CD4-positive, alpha-beta T cell treated with Interleukin-17A for 1 hour (primary cell): ENCODE data around the gene ARL5C.

ENCODE experiments used
- DNase-seq: peaks from one replicate; pipeline ENCODE4 v3.0.0-alpha.2; 2020

ARL5C gene

GRCh38 chr17:39166437-39167335 is 725 bp upstream of the ARL5C start:
- no peak for DNase-seq

GRCh38 chr17:39165178-39165840 is 652 bp downstream of the ARL5C start:
- DNase-seq, result peak; percentile 16

DNA sequence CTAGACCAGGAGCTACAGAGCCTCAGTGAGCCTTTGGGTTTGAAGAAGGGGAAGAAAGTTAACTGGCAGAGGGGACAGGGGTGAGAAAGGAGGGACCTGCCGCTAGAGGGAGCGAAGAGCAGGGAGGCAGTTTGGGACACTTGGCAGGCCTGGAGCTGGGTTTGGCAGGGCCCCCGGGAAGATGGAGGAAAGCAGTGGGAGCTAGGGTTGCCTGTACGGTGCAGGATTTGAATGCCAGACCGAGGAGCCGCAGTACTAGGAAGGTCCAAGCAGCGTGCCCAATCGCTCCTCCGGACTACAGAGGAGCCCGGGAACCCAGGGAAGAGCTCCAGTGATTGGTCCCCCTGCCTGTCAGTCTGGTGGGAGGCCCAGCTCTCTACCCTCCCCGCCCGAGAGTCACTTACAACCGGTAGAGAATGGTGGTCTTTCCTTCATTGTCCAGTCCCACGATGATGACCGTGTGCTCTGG is 1.3 kb downstream of the ARL5C start:
- peak; percentile 82 for DNase-seq

DNA sequence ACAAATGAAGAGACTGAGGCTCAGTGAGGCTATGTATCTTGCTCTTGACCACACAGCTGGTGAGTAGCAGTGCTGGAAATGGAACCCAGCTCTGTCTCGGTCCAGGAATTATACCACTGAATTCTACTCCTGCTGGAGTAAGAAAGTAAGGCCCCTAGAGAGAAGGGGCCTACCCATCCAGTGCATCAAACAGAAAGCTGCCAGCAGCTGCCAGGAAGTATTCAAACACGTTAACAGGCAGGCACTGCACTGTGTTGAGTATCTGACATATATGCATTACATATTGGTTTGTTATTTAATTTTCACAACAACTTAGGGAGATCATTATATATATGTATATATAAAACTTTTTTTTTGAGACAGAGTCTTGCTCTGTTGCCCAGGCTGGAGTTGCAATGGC is 4.0 kb downstream of the ARL5C start:
- DNase-seq, result no peak

DNA sequence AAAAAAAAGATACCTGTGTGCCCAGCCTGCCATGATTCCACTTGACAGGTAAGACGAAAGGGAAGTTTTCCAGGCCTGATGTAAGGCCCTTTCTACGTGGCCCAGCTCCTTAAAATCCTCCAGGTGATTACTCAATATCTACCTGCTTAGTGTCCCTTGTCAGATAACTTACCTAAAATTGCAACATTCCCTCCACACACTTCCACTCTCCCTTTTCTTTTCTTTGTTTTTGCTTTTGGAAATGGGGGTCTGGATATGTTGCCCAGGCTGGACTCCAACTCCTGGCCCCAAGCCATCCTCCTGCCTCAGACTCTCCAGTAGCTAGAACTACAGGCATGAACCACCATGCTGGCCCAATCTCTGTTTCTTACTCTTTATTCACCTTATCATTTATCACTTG is 7.3 kb downstream of the ARL5C start:
- no peak for DNase-seq

- no peak for DNase-seq
Measured at GRCh38 chr17:39156491-39156890, 9.5 kb downstream of the ARL5C start.

DNA sequence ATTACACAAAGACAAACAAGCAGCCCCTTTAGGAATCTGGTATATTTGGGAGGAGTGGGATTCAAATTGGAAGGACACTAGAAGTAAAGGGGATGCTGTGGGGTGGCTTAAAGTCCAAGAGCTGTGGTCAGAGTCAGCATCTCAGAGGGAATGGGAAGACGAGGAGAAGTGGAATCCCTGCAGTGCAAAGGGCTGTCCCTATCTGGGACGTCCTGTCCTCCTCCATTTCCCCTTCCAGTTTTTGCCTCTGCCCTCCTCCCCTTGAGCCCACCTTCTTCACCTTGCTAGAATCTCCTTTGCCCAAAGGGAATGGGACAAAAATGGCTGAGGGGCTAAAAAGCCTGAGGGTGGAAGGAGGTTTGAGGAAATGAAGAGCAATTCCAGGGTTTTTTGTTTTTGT is 10.3 kb downstream of the ARL5C start:
- no peak for DNase-seq

DNA sequence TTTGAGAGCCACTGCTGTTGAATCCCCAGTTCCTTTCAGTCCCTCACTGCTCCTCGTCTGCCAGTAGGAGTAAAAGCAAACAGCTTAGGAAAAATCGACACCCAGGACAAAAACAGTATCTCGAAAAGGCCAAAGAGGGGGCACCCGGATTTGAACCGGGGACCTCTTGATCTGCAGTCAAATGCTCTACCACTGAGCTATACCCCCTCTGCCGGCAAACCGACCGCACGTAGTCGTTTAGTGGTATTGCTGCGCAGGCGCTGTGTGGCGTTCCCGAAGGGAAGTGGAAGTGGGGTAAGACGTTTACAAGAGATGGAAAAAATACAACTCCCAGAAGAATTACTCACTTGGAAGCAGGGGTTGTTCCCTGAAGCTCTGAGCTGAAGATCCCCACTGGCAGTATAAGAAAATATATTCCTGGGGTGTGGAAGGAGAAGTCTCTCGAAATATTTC is 12.3 kb downstream of the ARL5C start:
- peak; percentile 95 for DNase-seq

- DNase-seq, result peak; percentile 40
Measured at GRCh38 chr17:39151943-39152818, 13.8 kb downstream of the ARL5C start.

GRCh38 chr17:39151150-39151942 is 14.6 kb downstream of the ARL5C start, which contains the start of gene PLXDC1:
PLXDC1 (minus strand) TSS chr17:39151637; CDS start chr17:39151437, 200 bp downstream.
- DNase-seq, result no peak

- DNase-seq, result no peak
Measured at GRCh38 chr17:39150795-39151149, 15.2 kb downstream of the ARL5C start.

DNA sequence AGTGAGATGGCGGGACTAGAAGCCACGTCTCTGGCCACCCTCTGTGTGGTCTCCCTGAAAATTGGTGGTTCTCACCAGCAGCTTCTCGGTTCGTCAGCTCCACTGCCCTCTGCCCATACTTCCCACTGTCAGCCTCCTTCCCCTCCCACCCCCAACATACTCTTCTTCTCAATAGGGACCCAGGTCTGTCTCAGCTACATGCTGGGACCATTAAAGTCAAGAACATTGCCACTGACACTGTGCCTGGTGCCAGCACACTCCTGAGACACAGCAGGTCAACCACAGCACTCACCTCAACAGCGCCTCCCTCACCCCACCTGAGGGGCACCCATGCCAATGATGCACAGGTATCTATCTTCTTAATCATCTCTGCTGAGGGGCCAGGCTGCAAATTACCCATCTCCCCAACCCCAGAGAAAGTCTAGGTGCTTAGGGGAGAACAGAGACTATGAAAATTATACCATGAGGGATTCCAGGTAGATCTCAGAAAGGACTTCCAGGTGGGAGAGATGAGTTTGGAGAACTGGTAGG is 15.8 kb downstream of the ARL5C start:
- DNase-seq, result no peak

DNA sequence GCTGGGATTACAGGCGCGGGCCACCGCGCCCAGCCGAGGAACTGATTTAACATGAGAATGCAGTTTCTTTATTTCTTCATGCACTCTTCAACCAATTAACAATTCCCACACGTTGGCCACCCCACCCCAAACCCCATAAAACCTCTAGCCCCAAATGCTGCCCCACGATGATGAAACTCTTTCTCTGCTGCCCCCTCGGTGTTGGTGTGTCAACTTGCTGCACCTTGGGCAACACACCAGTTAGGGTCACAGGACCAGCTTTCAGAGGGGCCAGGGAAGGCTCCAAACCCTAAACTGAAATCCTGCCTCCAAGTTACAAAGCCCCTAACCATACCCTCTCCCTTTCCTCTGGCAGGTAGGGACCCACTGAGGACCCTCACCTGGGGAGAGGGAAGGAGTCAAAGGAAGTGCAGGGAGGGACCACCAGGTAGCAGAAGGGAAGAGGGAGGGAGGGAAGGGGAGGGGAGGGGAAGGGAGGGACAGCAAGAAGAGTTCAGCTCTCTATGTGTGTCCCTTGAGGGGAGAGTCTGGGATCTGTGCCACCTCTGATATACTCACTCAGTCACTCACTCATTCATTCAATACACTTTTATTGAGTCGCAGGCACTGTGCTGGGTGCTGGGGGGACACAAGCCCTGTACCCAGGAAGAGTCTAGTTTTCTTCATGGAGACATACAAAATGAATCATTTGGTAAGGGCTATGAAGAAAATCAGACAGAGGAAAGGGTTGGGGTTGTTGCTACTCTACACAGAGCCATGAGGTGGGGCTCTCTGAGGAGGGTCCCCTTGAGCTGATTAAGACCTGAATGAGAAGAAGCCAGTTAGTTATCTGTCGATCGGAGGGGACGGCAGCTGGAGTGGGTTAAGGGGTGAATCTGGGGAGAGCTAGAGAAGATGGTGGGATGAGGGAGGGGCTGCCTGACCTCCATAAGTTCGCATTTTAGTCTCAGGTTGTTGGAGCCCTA is 18.5 kb downstream of the ARL5C start:
- DNase-seq, result no peak

DNA sequence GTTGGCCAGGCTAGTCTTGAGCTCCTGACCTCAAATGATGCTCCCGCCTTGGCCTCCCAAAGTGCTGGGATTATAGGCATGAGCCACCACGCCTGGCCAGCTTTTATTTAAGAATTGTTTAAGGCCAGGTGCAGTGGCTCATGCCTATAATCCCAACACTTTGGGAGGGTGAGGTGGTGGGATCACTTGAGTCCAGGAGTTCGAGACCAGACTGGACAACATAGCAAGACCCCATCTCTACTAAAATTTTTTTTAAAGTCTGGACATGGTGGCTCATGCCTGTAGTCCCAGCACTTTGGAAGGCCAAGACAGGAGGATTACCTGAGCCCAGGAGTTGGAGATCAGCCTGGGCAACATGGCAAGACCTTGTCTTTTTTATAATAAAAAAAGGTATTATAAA is 19.7 kb downstream of the ARL5C start:
- no peak for DNase-seq

GRCh38 chr17:39145143-39145542 is 20.8 kb downstream of the ARL5C start:
- no peak for DNase-seq

DNA sequence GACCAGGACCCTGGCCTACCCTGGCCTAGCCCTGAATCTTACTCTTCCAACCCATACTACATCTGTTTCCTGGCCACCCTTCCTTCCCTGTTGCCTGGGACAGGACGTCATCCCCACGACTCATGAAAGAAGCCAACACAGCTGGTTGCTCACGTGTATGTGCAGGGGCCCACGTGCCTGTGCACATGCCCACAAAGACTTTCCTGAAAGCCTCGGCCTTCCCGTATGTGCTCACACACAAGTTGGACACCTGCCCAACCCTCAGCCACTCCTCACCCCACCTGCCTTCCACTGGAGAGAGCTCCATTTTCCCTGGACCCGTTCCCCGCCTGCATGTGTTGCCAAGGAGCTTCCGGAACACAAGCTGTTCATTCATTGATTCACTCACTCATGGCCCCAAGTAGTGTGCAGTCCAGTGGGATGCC is 21.5 kb downstream of the ARL5C start:
- no peak for DNase-seq

DNA sequence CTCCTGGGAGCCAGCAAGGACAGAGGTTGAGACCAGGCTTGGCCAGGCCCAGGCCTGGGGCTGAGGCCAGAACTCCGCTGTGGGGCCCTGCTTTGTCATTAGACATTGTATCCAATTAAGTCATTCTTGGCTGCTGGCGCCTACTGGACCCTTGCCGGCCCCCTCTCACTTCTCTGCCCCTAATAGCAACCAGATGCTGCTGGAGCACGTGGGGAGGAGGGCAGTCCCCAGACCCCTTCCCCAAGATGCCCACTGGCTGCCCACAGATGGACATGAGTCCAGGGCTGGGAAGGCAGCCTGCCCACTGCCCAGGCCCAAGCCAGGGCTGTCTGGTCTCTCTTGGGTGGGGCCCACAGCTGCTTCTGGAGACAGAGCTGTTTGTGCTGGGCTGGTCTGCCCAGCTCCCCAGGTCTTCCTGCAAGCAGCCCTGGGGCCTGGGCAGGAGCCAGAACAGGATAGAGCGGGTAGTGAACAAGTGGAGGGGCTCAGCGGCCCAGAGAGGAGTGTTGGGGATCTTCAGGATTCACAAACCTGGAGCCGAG is 22.3 kb downstream of the ARL5C start:
- no peak for DNase-seq

DNA sequence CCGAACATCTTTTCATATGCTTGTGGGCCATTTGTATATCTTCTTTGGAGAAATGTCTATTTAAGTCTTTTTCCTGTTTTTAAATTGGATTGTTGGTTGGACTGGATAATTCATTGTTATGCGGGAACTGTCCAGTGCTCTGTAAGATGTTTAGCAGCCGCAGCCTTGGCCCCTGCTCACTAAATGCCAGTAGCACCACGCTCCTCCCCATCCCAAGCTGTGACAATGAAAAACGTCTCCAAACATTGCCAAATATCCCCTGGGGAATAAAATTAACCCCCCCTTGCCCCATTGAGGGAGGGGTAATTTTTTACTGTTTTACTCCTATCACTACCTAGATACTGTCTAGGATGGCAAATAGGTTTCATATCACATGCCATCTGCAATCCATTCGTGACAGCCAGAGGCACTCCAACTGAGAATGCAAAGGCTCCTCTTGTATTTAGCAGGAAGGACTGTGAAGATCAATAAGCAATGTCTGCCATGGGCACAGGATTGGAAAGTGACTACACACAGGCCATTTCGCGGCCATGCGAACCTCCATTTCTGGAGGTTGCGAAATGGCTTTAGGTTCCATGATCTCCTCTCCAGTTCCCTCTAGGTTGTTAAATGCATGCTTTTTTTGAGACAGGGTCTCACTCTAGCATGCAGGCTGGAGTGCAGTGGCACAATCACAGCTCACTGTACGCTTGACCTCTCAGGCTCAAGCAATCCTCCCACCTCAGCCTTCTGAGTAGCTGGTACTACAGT is 23.9 kb downstream of the ARL5C start:
- DNase-seq, result no peak

DNA sequence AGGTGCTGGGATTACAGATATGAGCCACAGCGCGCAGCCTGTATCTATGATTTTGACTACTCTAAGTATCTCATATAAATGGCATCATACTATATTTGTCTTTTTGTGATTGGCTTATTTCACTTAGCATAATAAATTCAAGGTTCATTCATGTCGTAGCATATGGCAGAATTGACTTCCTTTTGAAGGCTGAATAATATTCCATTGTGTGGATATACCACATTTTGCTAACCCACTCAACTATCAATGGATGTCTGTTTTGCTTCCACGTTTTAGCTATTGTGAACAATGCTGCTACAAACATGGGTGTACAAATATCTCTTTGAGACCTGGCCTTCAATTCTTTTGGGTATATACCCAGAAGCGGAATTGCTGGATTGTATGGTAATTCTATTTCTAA is 24.7 kb downstream of the ARL5C start:
- no peak for DNase-seq

DNA sequence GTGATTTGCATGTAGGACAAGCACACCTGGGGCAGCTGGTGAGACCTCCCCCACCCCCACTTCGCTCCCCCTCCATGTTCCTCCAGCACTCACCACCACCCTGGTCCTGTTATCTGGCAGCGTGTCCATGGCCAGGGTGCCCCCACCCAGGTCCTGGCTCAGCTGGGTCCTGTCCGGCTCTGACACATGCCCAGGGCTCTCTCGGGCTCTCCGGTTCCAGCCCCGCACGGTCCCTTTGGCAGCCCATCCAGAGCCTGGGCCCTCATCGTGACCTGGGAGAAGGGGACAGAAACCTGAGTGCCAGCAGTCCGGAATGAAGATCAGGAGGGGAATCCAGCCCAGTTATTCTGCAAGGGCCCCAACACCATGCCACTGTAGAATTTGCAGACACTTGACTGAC is 26.4 kb downstream of the ARL5C start:
- no peak for DNase-seq
